ENCODE measurements around the gene CNST. TPM values are rescaled to one million over a fixed set of nuclear protein-coding genes. Genes with fewer than 3 reads are reported as not detected.

CNST gene
- total and polyA plus RNA-seq, 2 of the 13 experiments (the other 11 are each of a cell fraction or from before 2014, with no cell fraction given), result 6.3 to 12.4 TPM

DNA sequence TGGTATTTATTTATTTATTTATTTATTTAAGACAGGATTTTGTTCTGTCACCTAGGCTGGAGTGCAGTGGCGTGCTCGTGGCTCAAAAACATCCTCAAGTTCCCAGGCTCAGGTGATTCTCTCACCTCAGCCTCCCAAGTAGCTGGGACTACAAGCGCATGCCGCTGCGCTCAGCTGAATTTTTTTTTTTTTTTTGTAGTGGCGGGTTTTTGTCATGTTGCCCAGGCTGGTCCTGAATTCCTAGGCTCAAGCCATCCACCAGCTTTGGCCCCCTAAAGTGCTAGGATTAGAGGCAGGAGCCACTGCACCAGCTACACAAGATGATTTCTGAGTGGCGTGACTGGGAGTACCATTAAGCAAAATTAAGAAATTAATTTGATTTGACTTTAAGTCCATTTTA is 31.7 kb downstream of the CNST start:
- no peak for ATAC-seq
- FAIRE-seq, result no peak
- Histone ChIP-seq H2AFZ (ENCODE audit: low read length) (no peak overlapping the region), H3K79me2 (ENCODE audit: insufficient read depth, low read length) (no peaks in the 10 kb centered on the region), H3K9me3 (ENCODE audit: low read length) (no peaks in the 10 kb centered on the region), H4K20me1 (ENCODE audit: insufficient read depth, low read length) (no peaks in the 10 kb centered on the region), H3K4me1 (ENCODE audit: insufficient read depth, low read length) (no peaks in the 10 kb centered on the region), H3K4me2 (ENCODE audit: low read depth, low read length) (no peak overlapping the region), H3K27ac (ENCODE audit: extremely low read length, insufficient read depth, low read length) (no peak overlapping the region), H3K36me3 (replicated peaks in 1 of 2; ENCODE audit: control insufficient read depth in 1 of 2, insufficient read depth in 2 of 2, low read length in 2 of 2) (peaks cover 5 to 19% of the 10 kb centered on the region in 2 experiments; a peak in 4 of 5 replicates), H3K4me3 (replicated peaks in 1 of 3; ENCODE audit: insufficient read depth in 1 of 3, low read depth in 2 of 3, low read length in 3 of 3) (no peak overlapping the region), H3K9ac (ENCODE audit: insufficient read depth, low read depth, low read length) (no peak overlapping the region), H3K27me3 (ENCODE audit: control insufficient read depth in 1 of 2, insufficient read depth in 2 of 2, low read length in 2 of 2) (no peaks in the 10 kb centered on the region)
- POLR2A ChIA-PET, result no interaction called here
- no TSS peak for BruUV-seq (replicated peaks)
- DNase-seq (ENCODE audit: low spot score), result no peak
- CTCF ChIA-PET (ENCODE audit: low intra/inter-chr PET ratio, low total read pairs), result no interaction called here
- 98% methylated on average over 7 of the region's 7 CpGs for WGBS (ENCODE audit: low lambda C conversion rate)
- intact Hi-C loops (cut with micrococcal nuclease; ENCODE audit: unreplicated experiment), result no loop called here
- in situ Hi-C loops (cut with HindIII; ENCODE audit: extremely low pct_ligation_motif_present, low pct_unique_long_range_greater_than_20kb), result no loop called here
- TF ChIP-seq MYPOP (CRISPR knock-in tag; IDR thresholded peaks at IDR 0.05), result no peak
- TF ChIP-seq ZNF460 (CRISPR knock-in tag; IDR thresholded peaks at IDR 0.05; ENCODE audit: borderline replicate concordance), result no peak
- TF ChIP-seq POLR2G (IDR thresholded peaks at IDR 0.05; ENCODE audit: low read depth, low read length), result no peak
- no peak for TF ChIP-seq XRCC5 (optimal IDR thresholded peaks at IDR 0.05; ENCODE audit: low read length)
- TF ChIP-seq ZNF724P (CRISPR knock-in tag; IDR thresholded peaks at IDR 0.05; ENCODE audit: borderline replicate concordance), result no peak
- TF ChIP-seq ZNF577 (CRISPR knock-in tag; IDR thresholded peaks at IDR 0.05; ENCODE audit: borderline replicate concordance, low read depth), result no peak
- TF ChIP-seq NR2F1 (CRISPR knock-in tag; IDR thresholded peaks at IDR 0.05), result no peak
- TF ChIP-seq KDM2A (CRISPR knock-in tag; IDR thresholded peaks at IDR 0.05; ENCODE audit: borderline replicate concordance, low read depth), result no peak
- no peak for TF ChIP-seq PHF20 (CRISPR knock-in tag; IDR thresholded peaks at IDR 0.05)
- no peak for TF ChIP-seq USF2 (IDR thresholded peaks at IDR 0.05; ENCODE audit: low read depth, low read length)
- no peak for TF ChIP-seq USF2 (CRISPR knock-in tag; IDR thresholded peaks at IDR 0.05; ENCODE audit: borderline replicate concordance)
- TF ChIP-seq SIX4 (CRISPR knock-in tag; IDR thresholded peaks at IDR 0.05), result no peak
- TF ChIP-seq, protein P1, sequence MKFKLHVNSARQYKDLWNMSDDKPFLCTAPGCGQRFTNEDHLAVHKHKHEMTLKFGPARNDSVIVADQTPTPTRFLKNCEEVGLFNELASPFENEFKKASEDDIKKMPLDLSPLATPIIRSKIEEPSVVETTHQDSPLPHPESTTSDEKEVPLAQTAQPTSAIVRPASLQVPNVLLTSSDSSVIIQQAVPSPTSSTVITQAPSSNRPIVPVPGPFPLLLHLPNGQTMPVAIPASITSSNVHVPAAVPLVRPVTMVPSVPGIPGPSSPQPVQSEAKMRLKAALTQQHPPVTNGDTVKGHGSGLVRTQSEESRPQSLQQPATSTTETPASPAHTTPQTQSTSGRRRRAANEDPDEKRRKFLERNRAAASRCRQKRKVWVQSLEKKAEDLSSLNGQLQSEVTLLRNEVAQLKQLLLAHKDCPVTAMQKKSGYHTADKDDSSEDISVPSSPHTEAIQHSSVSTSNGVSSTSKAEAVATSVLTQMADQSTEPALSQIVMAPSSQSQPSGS (CRISPR knock-in tag; IDR thresholded peaks at IDR 0.05), result no peak
- TF ChIP-seq, protein P2, sequence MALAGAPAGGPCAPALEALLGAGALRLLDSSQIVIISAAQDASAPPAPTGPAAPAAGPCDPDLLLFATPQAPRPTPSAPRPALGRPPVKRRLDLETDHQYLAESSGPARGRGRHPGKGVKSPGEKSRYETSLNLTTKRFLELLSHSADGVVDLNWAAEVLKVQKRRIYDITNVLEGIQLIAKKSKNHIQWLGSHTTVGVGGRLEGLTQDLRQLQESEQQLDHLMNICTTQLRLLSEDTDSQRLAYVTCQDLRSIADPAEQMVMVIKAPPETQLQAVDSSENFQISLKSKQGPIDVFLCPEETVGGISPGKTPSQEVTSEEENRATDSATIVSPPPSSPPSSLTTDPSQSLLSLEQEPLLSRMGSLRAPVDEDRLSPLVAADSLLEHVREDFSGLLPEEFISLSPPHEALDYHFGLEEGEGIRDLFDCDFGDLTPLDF (CRISPR knock-in tag; IDR thresholded peaks at IDR 0.05), result no peak

Data from HepG2 (cell line).